Epithelial cell of esophagus (primary cell): ENCODE data around the gene MBD4.
A peak's percentile ranks its signal among the peaks of the same experiment; 100 is the strongest.

Experiments
- DNase-seq: peaks from one replicate; pipeline ENCODE4 v3.0.0; 2010; ENCODE audit warnings: low read depth
- H3K4me3 ChIP-seq: 2 replicates; pipeline ENCODE4 v1.5.1; 2011; ENCODE audit warnings: mild to moderate bottlenecking, low read length, control low read depth
- TF ChIP-seq, protein P1 (sequence below): IDR thresholded peaks from 2 replicates; pipeline ENCODE4 v1.5.1; 2011; ENCODE audit warnings: low read depth, mild to moderate bottlenecking, low read length, control low read depth, inconsistent platforms; ENCODE audit not compliant: insufficient read depth; ENCODE audit errors: missing control alignments

MBD4 gene

GRCh38 chr3:129448186-129448895 is 8.6 kb upstream of the MBD4 start:
- TF ChIP-seq, protein P1, sequence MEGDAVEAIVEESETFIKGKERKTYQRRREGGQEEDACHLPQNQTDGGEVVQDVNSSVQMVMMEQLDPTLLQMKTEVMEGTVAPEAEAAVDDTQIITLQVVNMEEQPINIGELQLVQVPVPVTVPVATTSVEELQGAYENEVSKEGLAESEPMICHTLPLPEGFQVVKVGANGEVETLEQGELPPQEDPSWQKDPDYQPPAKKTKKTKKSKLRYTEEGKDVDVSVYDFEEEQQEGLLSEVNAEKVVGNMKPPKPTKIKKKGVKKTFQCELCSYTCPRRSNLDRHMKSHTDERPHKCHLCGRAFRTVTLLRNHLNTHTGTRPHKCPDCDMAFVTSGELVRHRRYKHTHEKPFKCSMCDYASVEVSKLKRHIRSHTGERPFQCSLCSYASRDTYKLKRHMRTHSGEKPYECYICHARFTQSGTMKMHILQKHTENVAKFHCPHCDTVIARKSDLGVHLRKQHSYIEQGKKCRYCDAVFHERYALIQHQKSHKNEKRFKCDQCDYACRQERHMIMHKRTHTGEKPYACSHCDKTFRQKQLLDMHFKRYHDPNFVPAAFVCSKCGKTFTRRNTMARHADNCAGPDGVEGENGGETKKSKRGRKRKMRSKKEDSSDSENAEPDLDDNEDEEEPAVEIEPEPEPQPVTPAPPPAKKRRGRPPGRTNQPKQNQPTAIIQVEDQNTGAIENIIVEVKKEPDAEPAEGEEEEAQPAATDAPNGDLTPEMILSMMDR, result no peak
- DNase-seq, result no peak
- H3K4me3 ChIP-seq, result no peak overlapping the region

- TF ChIP-seq, protein P1, result no peak
- no peak for DNase-seq
- H3K4me3 ChIP-seq, result no peak overlapping the region
These were observed 7.2 kb upstream of the MBD4 start for GRCh38 chr3:129446926-129447325.

- TF ChIP-seq, protein P1, result no peak
- no peak for DNase-seq
- H3K4me3 ChIP-seq, result no peak overlapping the region
These were observed 5.7 kb upstream of the MBD4 start for GRCh38 chr3:129445471-129445870.

DNA sequence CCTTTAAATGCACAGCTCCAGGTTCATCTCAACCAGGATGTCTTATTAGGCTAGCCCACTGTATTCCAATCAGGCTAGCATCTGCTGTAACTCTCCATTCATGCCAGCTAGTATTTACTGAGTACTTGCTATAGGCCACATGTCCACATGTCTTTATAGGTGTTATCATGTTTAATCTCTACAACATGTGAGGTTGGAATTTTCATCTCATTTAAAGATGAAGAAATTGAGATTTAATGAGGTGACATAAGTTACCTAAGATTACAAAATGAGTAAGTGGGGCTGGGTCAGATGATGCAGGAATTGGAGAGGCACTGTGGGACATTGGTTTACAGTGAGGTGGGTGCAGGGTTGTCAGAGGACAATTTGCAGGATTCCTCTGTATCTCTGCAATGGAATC is 3.2 kb upstream of the MBD4 start:
- TF ChIP-seq, protein P1, result no peak

DNA sequence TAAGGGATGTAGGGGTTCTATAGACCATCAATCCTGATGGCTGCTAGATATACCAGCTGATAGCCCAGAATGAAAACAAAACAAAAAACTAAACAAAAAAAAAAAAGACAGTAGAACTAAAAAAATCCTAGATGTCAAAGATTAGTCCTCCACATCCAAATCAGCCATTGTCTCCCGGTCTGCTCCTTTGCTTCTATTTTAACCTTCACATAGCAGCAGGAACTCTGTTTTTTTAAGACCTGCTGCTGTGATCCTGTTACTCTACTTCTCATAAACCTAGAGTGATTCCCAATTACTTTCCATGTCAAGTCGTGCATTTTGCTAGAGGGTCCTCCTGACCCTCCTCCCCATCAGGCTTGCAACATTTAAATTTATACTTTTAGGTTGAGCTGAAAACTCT is 2.7 kb upstream of the MBD4 start:
- TF ChIP-seq, protein P1, result no peak
- no peak overlapping the region for H3K4me3 ChIP-seq

More for the DNA sequence above, 3.2 kb upstream of the MBD4 start:
- H3K4me3 ChIP-seq, result no peak overlapping the region
- no peak for DNase-seq

GRCh38 chr3:129441782-129442181 is 2.0 kb upstream of the MBD4 start:
- DNase-seq, result no peak
- no peak overlapping the region for H3K4me3 ChIP-seq
- TF ChIP-seq, protein P1, result no peak

More for the DNA sequence above, 2.7 kb upstream of the MBD4 start:
- DNase-seq, result no peak

- H3K4me3 ChIP-seq, result peak overlapping the region; percentile 92
- TF ChIP-seq, protein P1, result no peak
- no peak for DNase-seq
These were observed 1.5 kb upstream of the MBD4 start for GRCh38 chr3:129441215-129441614.
